Vagina (tissue), 2 donors: Measurements from ENCODE around the gene NAP1L1.

Experiments
- CTCF ChIP-seq, 3 experiments: fragments of 450-650 bp in 2 of 3; fragments of 200-600 bp in 1 of 3; sonication (generic) in 1 of 3; IDR thresholded peaks; one replicate each; pipeline ENCODE4 v1.5.1; 2017 to 2019; ENCODE audit warnings: antibody characterized with exemption in 3 of 3, mild to moderate bottlenecking in 2 of 3, moderate library complexity in 2 of 3
- POLR2A ChIP-seq, 2 donors: fragments of 450-650 bp; IDR thresholded peaks; one replicate each; pipeline ENCODE4 v1.6.1; 2017; ENCODE audit warnings: antibody characterized with exemption in 2 of 2, mild to moderate bottlenecking in 2 of 2, moderate library complexity in 2 of 2
- POLR2AphosphoS5 ChIP-seq, 2 donors: sonication (generic); formaldehyde crosslinking; IDR thresholded peaks; one replicate each; pipeline ENCODE4 v1.9.0; 2017; ENCODE audit warnings: antibody characterized with exemption in 2 of 2, mild to moderate bottlenecking in 2 of 2, low read depth in 1 of 2; ENCODE audit not compliant: insufficient read depth in 1 of 2

- TF ChIP-seq POLR2A (IDR thresholded peaks at IDR 0.05) (no peak), CTCF (IDR thresholded peaks at IDR 0.05) (no peak), POLR2AphosphoS5 (IDR thresholded peaks at IDR 0.05; ENCODE audit: insufficient read depth in 1 of 2, low read depth in 1 of 2) (no peak)
Measured at GRCh38 chr12:76024942-76025600, 59.4 kb downstream of the NAP1L1 start.
